ENCODE measurements around the gene PLCB4.

GRCh38 chr20:9368893-9369292, 300.0 kb downstream of the PLCB4 start:
- no peak for TF ChIP-seq CTCF (optimal IDR thresholded peaks at IDR 0.05 in 1 of 3, IDR thresholded peaks at IDR 0.05 in 1 of 3, conservative IDR thresholded peaks at IDR 0.05 in 1 of 3; ENCODE audit: extremely low read depth in 1 of 3, insufficient read depth in 2 of 3, low read length in 3 of 3)
- no peak for TF ChIP-seq EZH2 (IDR thresholded peaks at IDR 0.05; ENCODE audit: low read length)
